ENCODE data around the gene COL9A3.
A peak's percentile ranks its signal among the peaks of the same experiment; 100 is the strongest.

COL9A3 gene

DNA sequence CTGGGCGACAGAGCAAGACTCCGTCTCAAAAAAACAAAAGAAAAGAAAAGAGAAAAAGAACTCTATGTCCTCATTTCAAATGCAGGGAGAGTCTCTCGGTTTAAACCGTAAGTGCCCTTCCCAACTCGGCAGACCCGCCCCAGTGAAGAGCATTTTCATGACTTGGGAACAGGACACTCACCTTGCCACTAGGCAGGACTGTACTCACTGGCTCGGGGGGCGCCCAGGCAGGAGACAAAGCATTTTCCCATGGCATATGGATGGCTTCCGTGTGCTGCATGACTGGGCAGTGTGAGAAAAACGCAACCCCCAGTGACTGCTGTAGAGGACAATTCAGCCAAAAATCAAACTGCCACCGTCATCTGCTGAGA, 44.2 kb upstream of the COL9A3 start:
- ATAC-seq (ENCODE audit: low read depth) (no peak), DNase-seq (ENCODE audit: low spot score) (no peak)
- TF ChIP-seq, protein P1, sequence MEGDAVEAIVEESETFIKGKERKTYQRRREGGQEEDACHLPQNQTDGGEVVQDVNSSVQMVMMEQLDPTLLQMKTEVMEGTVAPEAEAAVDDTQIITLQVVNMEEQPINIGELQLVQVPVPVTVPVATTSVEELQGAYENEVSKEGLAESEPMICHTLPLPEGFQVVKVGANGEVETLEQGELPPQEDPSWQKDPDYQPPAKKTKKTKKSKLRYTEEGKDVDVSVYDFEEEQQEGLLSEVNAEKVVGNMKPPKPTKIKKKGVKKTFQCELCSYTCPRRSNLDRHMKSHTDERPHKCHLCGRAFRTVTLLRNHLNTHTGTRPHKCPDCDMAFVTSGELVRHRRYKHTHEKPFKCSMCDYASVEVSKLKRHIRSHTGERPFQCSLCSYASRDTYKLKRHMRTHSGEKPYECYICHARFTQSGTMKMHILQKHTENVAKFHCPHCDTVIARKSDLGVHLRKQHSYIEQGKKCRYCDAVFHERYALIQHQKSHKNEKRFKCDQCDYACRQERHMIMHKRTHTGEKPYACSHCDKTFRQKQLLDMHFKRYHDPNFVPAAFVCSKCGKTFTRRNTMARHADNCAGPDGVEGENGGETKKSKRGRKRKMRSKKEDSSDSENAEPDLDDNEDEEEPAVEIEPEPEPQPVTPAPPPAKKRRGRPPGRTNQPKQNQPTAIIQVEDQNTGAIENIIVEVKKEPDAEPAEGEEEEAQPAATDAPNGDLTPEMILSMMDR (IDR thresholded peaks at IDR 0.05; ENCODE audit: poor library complexity, severe bottlenecking), result no peak
- H3K36me3 ChIP-seq (ENCODE audit: low read depth), result no peaks in the 10 kb centered on the region
- no peaks in the 10 kb centered on the region for H3K27me3 ChIP-seq (ENCODE audit: insufficient read depth, poor library complexity, severe bottlenecking)
- no peak overlapping the region for H3K4me3 ChIP-seq (ENCODE audit: severe bottlenecking)
- H3K4me1 ChIP-seq (ENCODE audit: insufficient read depth, poor library complexity, severe bottlenecking), result peaks cover 34% of the 10 kb centered on the region
- peak overlapping the region; percentile 40 for H3K27ac ChIP-seq (ENCODE audit: poor library complexity, severe bottlenecking)
- no peaks in the 10 kb centered on the region for H3K9me3 ChIP-seq (ENCODE audit: severe bottlenecking)

DNA sequence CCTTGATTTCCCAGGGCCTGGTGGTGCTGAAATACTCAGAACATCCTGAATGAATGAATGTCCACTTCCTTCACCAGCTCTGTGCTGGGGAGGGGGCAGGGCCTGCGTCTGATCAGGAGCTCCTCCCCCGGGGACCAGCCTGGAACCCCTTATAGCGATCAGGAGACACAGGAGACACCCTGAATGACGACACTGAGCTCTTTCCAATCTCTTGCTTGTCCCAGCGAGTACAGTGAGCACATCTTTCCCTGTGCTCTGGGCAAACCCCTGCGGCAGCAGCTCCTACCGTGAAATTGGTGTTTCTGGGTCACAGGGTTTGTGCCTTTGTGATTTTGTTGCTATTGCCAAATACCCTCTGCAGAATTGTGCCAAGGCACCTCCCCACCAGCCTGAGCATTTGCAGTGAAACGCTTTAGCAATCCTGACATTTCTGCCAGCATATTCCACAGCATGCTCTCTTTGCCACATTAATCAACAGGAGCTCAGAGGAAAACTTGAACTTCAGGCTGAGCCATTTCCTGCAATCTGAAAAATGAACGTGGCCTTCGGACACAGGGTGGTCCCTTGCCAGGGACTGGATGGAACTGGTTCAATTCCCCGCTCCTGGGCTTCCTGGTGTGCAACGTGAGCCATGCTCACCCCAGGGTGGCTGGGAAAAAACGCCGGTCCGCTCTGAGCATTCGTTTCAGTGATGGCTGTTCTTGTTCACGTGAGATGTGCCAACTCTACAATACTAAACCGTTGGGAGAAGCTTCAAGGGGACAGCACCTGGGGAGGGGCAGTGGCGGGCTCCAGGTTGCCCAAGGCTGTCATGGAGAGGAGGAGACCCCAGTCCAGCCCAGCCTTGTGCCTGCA, 43.6 kb upstream of the COL9A3 start:
- ATAC-seq (ENCODE audit: low read depth) (peak; percentile 50), DNase-seq (ENCODE audit: low spot score) (no peak)
- Histone ChIP-seq H3K36me3 (ENCODE audit: low read depth) (no peaks in the 10 kb centered on the region), H3K4me1 (ENCODE audit: insufficient read depth, poor library complexity, severe bottlenecking) (peaks cover 34% of the 10 kb centered on the region), H3K4me3 (ENCODE audit: severe bottlenecking) (no peak overlapping the region), H3K27ac (ENCODE audit: poor library complexity, severe bottlenecking) (peak overlapping the region; percentile 40), H3K27me3 (ENCODE audit: insufficient read depth, poor library complexity, severe bottlenecking) (no peaks in the 10 kb centered on the region), H3K9me3 (ENCODE audit: severe bottlenecking) (no peaks in the 10 kb centered on the region)
- TF ChIP-seq, protein P1 (IDR thresholded peaks at IDR 0.05; ENCODE audit: poor library complexity, severe bottlenecking), result no peak

DNA sequence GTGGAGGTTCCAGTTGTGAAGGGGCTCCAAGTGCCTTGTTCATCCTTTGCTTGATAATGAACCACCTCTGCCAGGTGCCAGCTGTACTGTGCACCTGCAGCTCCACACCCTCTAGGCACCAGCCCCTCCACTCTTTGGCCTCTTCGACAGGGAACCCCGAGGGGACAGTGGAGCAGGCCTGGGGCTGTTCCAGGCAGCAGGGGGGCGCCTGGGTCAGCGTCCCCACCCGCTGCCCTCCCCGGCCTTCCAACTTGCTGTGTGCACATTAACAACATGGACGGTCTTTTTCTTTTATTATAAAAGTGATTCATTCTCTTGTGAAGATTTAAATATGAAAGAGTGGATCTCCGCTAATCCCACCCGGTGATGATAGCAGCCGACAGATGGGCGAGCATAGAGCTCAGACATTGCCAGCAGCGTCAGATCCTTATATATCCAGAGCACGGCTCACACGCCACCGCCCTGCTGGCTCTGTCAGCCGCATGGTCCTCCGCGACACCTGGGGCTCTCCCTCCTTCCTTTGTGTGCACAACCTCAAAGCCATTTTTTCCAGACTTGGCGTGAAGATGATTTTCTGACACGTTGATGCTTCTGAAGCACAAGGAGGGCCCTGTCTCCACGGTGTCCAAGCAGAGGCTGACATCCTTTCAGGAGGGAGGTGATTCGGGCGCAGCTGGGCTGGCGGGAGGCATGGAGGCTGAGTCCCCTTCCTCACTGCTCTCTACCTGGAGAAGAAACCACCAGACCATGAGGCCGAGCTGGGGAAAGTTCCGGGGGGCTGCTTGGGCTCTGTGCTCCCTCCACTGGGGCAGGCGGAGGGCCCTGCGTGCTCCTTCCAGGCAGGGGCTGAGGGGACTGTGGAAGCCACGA, 42.8 kb upstream of the COL9A3 start:
- Histone ChIP-seq H3K36me3 (ENCODE audit: low read depth) (no peaks in the 10 kb centered on the region), H3K27ac (ENCODE audit: poor library complexity, severe bottlenecking) (peak overlapping the region; percentile 40), H3K27me3 (ENCODE audit: insufficient read depth, poor library complexity, severe bottlenecking) (no peaks in the 10 kb centered on the region), H3K4me3 (ENCODE audit: severe bottlenecking) (no peak overlapping the region), H3K4me1 (ENCODE audit: insufficient read depth, poor library complexity, severe bottlenecking) (peaks cover 26% of the 10 kb centered on the region), H3K9me3 (ENCODE audit: severe bottlenecking) (no peaks in the 10 kb centered on the region)
- ATAC-seq (ENCODE audit: low read depth), result no peak
- TF ChIP-seq, protein P1 (IDR thresholded peaks at IDR 0.05; ENCODE audit: poor library complexity, severe bottlenecking), result no peak
- no peak for DNase-seq (ENCODE audit: low spot score)

DNA sequence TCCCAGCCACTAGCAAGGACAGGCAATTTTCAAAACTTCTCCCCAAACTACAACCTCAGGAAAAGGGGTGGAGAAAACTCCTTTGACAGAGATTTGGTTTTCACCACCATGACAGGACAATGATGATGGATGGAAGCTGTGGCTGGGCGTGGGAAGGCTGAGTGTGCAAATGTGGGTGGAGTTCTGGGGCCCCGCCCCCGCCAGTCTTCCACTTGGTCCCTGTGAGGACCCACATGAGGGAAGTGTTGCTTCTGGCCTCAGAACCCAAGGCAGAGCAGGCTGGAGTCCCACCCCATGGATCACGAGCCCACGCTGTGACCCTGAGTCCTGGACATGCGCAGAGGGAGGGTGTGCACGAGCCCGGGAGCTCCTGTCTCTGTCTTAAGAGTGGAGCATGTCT, 42.1 kb upstream of the COL9A3 start:
- no peaks in the 10 kb centered on the region for H3K9me3 ChIP-seq (ENCODE audit: severe bottlenecking)
- no peak overlapping the region for H3K4me3 ChIP-seq (ENCODE audit: severe bottlenecking)
- ATAC-seq (ENCODE audit: low read depth) (no peak), DNase-seq (ENCODE audit: low spot score) (no peak)
- H3K27me3 ChIP-seq (ENCODE audit: insufficient read depth, poor library complexity, severe bottlenecking), result no peaks in the 10 kb centered on the region
- H3K4me1 ChIP-seq (ENCODE audit: insufficient read depth, poor library complexity, severe bottlenecking), result peaks cover 26% of the 10 kb centered on the region
- TF ChIP-seq, protein P1 (IDR thresholded peaks at IDR 0.05; ENCODE audit: poor library complexity, severe bottlenecking), result no peak
- H3K36me3 ChIP-seq (ENCODE audit: low read depth), result no peaks in the 10 kb centered on the region
- H3K27ac ChIP-seq (ENCODE audit: poor library complexity, severe bottlenecking), result no peak overlapping the region

All from RWPE2 (cell line).